ENCODE data around the gene ZMIZ2.
"Not testable (repeated sequence)": the region's sequence is repeated elsewhere in the genome, so short reads cannot be mapped to it uniquely, and the experiment has no call there.

Gene ZMIZ2, protein sequence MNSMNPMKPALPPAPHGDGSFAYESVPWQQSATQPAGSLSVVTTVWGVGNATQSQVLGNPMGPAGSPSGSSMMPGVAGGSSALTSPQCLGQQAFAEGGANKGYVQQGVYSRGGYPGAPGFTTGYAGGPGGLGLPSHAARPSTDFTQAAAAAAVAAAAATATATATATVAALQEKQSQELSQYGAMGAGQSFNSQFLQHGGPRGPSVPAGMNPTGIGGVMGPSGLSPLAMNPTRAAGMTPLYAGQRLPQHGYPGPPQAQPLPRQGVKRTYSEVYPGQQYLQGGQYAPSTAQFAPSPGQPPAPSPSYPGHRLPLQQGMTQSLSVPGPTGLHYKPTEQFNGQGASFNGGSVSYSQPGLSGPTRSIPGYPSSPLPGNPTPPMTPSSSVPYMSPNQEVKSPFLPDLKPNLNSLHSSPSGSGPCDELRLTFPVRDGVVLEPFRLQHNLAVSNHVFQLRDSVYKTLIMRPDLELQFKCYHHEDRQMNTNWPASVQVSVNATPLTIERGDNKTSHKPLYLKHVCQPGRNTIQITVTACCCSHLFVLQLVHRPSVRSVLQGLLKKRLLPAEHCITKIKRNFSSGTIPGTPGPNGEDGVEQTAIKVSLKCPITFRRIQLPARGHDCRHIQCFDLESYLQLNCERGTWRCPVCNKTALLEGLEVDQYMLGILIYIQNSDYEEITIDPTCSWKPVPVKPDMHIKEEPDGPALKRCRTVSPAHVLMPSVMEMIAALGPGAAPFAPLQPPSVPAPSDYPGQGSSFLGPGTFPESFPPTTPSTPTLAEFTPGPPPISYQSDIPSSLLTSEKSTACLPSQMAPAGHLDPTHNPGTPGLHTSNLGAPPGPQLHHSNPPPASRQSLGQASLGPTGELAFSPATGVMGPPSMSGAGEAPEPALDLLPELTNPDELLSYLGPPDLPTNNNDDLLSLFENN

DNA sequence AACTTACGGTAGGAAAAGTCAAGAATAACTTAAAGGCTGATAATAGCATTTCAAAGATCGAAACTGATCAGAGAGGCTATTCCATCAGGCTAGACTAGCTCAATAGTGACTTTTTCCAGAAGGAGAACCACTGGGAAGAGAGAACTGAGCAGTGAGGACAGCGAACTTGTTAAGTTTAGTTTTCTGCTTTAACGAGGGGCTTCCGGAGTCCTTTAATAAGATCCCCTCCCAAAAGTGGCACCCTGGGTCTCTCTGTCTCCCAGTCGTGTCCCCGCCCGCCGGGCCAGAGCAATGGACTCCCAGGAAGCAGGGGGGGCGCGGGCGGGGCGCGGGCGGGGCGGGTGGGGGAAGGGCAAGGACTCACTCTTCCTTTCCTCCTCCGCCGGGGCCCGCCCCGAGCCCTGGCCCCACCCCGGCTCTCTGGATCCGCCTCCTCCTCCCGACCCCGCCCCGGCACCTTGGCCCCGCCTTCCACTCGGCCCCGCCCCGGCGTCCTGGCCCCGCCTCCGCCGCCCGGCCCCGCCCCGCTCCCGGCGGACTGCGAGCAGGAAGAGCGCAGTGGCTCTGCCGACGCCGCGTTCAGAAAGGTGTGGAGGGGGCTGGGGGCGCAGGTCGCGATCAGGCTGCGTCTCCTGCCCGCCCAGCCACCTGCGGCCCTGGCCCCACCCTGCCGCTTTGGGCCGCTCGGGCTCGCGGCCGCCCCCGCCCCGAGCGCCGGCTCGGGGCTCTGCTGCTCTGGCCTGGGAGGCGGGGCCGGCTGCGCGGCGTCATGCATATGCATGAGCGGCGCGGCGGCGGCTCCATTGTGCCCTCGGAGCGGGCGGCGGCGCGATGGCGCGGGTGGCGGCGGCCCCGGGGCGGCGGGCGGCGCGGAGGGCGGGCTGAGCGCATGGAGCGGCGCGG lies at the start of gene ZMIZ2:
ZMIZ2 (plus strand) TSS at position 803 of the 903 bp plus-strand sequence. CDS start 7,403 bp downstream, outside the sequence.
- peak; percentile 69 for DNase-seq

DNA sequence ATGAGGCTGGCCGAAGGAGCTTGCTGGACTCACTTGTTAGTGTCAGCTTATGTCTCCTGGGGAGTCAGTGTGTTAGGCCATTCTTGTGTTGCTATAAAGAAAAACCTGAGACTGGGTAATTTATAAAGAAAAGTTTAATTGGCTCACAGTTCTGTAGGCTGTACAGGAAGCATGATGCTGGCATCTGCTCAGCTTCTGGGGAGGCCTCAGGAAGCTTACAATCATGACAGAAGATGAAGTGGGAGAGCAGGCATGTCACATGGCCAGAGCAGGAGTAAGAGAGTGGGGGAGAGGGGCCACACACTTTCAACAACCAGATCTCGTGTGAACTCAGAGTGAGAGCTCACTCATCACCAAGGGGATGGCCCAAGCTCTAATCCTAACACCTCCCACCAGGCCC lies 49.0 kb upstream of the ZMIZ2 start:
- not testable (repeated sequence) for DNase-seq

DNA sequence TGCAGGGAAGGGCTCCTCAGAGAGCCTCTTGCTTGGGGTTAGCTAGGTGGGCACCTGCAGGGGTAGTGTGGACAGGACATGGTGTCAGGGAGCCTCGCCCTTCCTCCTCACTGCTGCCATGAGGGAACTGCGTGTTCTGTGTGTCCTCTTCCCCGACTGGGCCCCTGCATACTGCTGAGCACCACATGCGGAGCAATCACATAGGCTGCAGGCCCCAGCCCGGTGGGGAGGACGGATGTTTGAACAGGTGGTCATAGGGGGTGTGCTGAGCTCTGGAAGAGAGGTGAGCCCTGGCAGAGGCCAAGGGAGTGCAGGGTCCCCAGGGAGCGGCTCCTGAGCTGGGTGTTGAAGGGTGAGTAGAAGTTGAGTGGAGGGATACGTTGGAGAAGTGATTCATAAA lies 48.3 kb upstream of the ZMIZ2 start:
- DNase-seq: no peak

DNA sequence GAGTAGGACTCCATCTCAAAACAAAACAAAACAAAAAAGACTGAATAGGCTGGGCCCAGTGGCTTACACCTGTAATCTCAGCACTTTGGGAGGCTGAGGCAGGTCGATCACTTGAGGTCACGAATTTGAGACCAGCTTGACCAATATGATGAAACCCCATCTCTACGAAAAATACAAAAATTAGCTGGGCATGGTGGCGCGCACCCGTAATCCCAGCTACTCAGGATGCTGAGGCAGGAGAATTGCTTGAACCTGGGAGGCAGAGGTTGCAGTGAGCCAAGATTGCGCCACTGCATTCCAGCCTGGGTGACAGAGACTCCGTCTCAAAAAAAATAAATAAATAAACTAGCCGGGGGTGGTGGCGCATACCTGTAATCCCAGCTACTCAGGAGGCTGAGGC lies 45.3 kb upstream of the ZMIZ2 start:
- not testable (repeated sequence) for DNase-seq

DNA sequence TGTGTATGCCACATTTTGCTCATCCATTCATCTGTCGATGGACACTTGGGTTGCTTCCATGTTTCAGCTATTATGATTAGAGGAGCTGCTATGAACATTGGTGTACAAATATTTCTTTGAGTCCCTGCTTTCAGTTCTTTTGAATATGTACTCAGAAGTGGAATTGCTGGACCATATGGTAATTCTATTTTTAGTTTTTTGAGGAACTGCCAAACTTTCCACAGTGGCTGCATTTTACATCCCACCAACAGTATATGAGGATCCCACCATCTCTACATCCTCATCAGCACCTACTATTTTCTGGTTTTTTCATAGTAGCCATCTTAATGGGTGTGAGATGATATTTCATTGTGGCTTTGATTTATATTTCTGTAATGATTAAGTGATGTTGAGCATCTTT lies 44.7 kb upstream of the ZMIZ2 start:
- no peak for DNase-seq

DNA sequence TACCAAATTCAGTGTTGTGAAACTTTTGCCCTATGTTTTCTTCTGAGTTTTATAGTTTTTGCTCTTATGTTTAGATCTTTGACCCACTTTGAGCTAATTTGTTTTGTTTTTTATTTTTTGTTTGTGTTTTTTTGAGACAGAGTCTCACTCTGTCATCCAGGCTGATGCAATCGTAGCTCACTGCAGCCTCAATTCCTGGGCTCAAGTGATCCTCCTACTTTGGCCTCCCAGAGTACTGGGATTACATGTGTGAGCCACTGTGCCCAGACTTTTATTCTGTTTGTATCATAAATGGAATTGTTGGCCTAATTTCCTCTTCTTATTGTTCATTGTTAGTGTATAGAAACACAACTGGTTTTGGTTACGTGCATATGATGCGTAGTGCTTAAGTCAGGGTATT lies 43.2 kb upstream of the ZMIZ2 start:
- no peak for DNase-seq

DNA sequence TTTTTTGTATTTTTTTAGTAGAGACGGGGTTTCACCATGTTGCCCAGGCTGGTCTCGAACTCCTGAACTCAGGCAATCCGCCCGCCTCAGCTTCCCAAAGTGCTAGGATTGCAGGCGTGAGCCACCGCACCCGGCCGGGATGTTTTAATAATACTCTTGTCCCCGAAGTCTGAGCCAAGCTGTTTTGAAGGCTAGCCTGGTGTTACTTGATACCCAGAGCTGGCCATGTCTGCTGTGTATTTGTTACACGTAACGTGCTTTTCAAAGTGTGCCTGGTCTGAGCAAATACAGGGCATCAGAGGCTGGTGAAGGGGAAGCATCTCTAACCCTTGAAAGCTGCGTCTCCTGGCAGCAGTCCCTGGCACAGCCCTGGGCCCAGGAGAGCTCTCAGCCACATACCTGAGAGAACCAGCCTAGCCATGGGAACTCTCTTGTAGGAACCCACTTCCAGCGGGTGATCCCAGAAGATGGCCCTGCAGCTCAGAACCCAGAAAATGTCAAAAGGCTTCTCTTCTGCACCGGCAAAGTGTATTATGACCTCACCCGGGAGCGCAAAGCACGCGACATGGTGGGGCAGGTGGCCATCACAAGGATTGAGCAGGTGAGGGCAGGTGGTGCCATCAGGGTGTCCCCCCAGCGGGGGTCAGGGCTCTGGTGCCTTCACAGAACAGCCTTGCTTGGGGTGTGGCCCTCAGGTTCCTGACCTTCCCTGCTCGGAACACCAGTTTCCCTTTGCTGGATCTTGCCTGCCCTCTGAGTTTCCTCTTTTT lies 41.7 kb upstream of the ZMIZ2 start:
- DNase-seq: no peak

DNA sequence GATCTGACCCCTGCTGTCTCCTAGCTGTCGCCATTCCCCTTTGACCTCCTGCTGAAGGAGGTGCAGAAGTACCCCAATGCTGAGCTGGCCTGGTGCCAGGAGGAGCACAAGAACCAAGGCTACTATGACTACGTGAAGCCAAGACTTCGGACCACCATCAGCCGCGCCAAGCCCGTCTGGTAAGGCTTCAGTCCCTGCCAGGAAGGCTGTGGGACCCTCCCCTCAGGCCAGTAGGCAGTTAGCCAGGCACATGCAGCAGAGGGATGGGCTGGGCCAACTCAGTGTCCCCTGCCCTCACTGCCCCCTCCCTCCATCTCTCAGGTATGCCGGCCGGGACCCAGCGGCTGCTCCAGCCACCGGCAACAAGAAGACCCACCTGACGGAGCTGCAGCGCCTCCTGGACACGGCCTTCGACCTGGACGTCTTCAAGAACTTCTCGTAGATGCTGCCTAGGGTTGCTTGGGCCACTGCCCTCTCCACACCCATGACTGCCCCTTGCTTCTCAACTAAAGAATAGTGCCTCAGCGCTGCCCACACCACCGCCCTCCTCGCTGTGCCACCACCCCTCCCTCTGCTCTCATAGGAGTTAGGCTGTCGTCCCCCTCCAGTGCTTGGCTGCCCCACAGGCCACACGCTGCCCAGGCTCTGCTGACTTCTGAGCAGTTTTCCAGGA lies 41.0 kb upstream of the ZMIZ2 start:
- DNase-seq: no peak

DNA sequence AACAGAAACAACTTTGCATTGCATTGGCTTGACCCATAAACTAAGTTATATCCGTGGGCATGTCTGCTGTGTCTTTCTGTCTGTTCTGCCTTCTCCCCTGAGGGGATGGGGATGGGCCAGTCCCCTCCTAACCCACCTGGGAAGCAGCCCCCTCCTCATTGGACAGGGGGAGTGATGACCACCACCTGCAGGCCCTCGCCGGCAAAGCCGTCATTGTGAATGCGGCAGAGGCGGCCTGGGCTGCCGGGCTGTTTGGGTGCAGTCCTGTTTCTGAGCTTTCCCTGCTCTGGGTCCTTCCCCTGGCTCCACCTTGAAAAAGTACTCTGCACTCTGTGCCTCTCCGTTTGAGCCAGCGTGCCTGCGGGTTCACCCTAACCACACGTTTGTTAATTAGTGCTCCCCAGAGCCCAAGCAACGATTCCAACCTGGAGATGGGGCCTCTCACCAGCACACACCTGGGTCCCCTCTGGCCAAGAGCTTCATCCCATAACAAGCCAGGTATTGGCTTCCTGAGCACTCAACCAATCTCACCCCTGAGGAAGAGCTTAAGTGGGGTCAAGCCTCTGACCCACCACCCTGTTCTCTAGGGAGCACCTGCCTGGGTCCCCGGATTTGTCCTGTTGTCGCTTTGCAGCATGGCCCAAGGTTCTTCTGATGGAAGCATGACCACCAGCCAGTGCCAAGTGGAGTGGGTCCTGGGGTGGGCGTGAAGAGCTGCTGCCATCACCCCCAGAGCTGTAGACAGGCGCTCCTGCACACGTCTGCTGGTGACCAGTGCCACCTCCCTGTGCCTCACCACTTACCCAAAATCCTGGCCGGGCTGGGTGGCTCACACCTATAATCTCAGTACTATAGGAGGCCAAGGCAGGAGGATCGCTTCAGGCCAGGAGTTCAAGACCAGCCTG lies 39.4 kb upstream of the ZMIZ2 start:
- DNase-seq: no peak

DNA sequence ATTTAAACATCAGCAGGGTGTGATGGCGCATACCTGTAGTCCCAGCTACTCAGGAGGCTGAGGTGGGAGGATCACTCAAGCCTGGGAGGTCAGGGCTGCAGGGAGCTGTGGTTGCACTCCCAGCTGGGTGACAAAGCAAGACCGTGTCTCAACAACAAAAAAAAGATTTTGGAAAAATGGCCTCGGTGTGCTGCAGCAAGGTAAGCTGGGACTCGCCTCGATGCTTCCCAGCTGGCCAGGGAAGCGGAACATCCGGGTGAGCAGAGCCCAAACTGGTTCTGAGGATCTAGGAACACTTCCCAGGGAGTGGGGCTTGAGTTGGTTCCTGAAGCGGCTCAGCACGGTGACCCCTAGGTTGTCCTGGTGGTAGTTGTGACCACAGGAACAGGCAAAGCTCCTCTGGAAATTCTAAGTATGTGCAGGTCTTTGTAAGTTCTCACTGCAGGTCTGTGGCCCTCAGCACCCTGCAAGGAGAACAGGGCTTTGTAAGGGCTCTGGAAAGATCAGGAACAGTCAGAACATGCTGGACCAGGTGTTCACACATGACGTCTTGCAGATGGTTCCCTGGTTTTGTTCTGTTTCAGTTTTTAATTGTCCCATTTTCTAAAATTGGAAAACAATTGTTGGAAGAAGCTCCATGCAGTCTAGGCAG lies 38.6 kb upstream of the ZMIZ2 start:
- no peak for DNase-seq

DNA sequence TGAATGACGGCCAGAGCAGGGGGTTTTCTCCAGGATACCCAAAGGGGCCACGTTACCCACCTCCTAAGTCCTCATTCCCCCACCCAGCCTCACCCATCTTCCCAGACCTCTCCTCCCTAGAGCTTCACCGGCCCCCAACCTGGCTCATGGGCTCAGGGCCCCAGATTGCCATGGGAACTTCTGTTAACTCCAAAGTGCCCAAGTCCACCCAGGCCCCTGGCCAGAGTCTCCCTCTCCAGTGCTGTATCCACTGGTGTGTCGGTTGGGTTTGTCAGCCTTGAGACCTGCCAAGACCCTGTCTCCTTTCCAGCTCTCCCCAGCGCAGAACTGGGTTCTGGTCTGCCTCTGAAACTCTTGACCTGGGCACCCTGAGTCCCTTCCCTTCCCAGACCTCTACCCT lies 37.1 kb upstream of the ZMIZ2 start:
- DNase-seq: no peak

DNA sequence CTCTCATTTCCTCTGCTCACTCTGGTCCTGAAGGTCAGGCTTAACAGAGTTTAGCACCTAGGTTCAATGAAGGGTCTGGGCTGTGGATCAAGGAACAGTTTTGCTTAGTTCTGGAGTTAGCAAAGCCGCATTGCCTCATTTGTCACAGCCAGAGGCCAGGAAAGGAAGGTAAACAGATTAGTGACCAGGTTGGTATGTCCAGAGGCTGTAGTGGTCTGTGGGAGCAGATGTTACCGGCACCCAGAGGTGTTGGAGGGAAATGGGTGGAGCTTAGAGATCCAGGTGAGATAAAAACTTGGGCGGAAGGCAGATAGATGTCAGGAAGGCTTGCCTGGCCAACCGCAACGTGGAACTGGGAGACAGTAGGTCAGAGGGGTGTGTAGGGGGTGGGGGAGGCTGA lies 36.6 kb upstream of the ZMIZ2 start:
- DNase-seq: no peak

DNA sequence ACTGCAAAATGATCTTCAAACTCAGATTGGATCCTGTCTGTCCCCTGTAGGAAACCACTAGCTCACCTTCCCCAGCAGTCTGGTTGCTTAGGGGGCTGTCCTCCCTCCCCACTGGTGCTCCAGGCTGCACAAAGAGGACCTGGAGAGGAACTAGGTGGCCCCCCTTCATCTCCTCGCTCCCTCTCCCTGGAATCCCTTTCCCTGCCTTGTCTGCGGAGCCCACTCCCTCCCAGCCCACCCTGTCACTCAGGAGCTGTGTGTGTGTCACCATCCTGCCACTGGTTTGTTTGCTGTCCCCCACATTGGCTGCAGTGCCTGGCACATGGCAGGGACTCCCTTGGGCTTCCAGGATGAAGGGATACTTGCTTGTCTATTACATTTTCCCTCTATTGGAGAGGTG lies 35.5 kb upstream of the ZMIZ2 start:
- DNase-seq: no peak

DNA sequence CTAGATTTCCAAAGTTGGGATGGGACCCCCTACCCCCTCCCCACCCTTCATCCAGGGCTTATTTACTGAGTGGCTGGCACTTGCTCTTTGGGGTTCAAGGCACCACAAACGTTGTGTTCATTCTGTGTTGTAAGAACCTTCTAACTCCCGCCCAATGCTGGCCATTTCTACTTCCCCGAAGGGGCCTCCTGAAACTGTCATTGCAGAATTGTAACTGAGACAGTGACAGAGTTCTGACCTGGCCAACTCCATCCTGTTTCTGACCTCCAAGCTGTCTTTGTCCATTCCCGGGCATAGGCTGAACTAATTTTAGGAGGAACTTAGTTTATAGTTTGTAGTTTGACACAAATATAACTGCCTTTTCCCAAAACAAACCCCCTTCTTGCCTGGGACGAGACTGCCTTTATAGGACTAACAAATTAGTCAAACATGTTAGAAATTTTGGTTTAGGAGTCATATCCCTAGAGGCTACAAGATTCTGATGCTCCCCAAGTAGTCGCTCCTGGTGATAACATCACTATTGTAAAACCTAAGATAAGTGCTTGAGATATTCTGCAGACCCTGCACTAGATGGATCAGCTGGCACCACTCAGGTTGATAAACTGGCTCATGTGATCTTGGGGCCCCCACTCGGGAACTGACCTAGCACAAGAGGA lies 34.8 kb upstream of the ZMIZ2 start:
- no peak for DNase-seq

DNA sequence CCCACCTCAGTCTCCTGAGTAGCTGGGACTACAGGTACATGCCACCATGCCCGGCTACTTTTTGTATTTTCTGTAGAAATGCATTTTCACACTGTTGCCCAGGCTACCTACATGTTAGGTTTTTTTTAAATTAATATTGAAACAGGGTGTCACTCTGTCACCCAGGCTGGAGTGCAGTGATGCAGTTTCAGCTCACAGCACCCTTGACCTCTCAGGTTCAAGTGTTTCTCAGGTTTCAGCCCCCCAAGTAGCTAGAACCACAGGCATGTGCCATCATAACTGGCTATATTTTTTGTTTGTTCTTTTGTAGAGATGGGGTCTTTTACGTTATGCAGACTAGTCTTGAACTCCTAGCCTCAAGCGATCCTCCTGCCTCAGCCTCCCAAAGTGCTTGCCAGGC lies 32.4 kb upstream of the ZMIZ2 start:
- DNase-seq: no peak

DNA sequence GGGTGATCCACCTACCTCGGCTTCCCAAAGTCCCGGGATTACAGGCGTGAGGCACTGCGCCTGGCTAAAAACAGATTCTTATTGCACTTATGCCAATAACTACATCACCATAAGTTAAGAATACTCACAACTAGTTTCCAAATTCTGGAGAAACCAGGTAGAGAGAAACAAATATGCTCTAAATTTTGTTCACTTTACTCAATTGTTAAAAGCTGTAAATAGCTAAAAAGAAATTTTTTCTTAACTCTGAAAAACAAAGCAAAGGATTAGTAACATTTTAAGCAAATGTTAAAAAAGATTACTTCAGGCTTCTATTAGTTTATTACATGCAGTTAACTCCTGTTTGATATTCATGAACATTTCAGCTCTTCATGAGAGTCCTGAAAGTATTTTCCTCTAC lies 28.3 kb upstream of the ZMIZ2 start:
- DNase-seq: no peak

DNA sequence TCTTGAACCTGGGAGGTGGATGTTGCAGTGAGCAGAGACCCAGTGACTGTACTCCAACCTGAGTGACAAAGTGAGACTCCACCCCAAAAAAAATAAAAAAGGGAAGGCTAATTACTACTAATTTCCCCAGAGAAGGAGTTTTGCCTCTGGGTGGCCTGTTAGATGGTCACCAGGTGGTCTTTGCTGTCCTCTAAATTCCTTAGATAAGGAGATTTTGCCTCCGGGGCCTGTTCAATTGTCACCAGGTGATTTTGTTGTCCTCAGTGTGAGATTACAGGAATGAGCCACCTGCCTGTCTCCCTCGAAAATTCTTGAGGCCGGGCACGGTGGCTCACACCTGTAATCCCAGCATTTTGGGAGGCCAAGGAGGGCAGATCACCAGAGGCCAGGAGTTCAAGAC lies 24.4 kb upstream of the ZMIZ2 start:
- no peak for DNase-seq

DNA sequence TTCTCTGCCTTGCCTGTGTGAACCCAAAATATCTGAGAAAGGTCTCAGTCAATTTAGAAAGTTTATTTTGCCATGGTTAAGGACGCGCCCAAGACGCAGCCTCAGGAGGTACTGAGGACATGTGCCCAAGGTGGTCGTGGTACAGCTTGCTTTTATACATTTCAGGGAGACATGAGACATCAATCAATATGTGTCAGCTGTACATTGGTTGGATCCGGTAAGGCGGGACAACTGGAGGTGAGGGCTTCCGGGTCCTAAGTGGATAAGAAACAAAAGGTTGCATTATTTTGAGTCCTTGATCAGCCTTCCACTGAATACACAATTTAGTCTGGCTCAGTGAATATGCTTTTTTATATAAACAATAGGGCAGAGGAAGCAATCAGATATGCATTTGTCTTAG lies 22.4 kb upstream of the ZMIZ2 start:
- DNase-seq: not testable (repeated sequence)
